AG20443 (cell line): ENCODE data around the gene AGA.

Experiments used
- DNase-seq: peaks from one replicate; pipeline ENCODE4 v3.0.0; 2012; ENCODE audit warnings: low spot score, mixed read lengths

Gene AGA

GRCh38 chr4:177386278-177386815 lies 55.9 kb downstream of the AGA start:
- no peak for DNase-seq

DNA sequence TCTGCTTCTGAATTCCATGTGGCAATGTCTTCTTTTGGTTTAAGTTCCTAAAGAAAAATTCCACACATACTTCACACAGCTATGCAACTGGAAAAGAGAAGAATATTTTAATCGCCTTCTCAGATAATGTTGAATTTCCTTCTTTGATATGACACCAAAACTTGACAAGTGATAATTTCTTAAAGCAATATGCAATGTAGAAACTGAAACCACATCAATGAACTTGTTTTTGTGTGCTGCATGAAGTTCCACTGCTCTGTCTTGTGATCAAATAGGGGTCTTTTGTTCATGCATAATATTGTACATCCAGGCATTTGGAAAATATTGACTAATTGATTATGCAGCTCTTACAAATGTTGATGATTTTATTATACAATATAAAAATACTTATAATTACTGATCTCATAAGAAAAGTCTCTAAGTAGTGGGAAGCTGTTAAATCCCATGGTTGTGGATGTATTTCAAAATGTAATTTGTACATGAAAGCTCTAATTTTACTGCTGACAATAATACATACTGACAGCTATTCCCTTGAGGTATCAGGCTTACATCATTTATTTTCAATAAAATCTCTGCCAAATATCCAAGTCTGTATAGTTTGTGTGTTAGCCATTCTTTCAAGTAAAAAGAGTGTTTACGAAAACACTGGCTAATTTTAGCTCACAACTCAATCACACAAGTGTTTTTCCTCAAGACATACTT lies 56.5 kb downstream of the AGA start:
- no peak for DNase-seq

DNA sequence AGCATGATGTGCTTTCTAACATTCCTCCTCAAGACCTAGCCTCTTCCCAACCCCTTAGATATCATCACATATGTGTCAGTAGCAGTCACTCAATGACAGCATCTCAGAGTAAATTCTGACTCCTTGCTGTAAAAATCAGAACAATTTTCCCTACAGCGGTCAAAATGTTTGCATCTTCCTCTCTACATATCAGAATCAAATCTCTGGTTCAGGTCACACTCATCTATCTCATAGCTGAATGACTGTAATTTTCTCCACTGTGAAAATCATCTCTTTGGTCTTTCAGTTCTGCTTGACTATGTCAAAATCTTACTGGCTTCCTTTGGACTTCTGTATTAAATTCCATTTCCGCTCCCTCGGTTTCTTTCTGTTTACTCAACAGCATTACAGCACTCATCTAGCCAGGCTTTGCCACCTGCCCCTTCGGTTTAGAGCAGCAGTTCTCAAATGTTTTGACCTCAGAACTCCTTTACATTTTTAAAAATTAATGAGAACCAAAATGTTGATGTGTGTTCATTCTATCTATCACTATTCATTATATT lies 57.3 kb downstream of the AGA start:
- DNase-seq, result no peak

- no peak for DNase-seq
Observed at GRCh38 chr4:177381762-177382310, 60.4 kb downstream of the AGA start.
